Measurements from ENCODE around the gene DEFB112.

The DEFB112 gene

DNA sequence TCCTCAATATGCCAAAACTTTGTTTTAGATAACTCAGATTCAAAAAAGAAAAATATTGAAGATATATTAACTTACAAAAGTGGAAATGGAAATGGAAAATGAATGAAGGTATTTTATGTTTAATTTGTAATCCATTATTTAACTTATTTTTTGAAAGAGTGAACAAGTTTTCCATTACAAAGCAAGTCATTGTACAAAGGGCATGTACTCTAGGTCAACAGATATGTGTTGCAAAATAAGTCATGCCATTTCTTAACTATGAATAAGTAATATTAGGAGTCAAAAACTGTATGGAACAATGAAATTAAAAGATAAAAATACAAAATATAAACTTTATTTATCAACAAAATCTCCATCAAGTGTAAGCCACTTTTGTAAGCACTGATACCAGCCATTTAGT is 54.5 kb downstream of the DEFB112 start:
- DNase-seq, result no peak
